GM12865 (cell line): ENCODE results near the gene ZMYM2.

Experiments used
- DNase-seq: peaks from one replicate; pipeline ENCODE4 v3.0.0; 2010; ENCODE audit warnings: low read depth
- H3K4me3 ChIP-seq: 2 replicates; pipeline ENCODE4 v1.5.1; 2011; ENCODE audit warnings: mild to moderate bottlenecking, low read depth, low read length, control low read depth
- CTCF ChIP-seq: IDR thresholded peaks from 2 replicates; pipeline ENCODE4 v1.5.1; 2011; ENCODE audit warnings: low read length, control low read depth, low read depth, inconsistent platforms; ENCODE audit not compliant: insufficient read depth; ENCODE audit errors: missing control alignments

The ZMYM2 gene

GRCh38 chr13:19955873-19956559 is 2.5 kb upstream of the ZMYM2 start:
- TF ChIP-seq CTCF: no peak
- H3K4me3 ChIP-seq: no peak overlapping the region
- DNase-seq: no peak

GRCh38 chr13:19957320-19958154 is 990 bp upstream of the ZMYM2 start:
- peak; percentile 57 for TF ChIP-seq CTCF
- peak overlapping the region; percentile 77 for H3K4me3 ChIP-seq
- peak; percentile 95 for DNase-seq

GRCh38 chr13:19959141-19959830 is 759 bp downstream of the ZMYM2 start:
- peak overlapping the region; percentile 79 for H3K4me3 ChIP-seq
- peak; percentile 78 for DNase-seq
- TF ChIP-seq CTCF: peak; percentile 6

GRCh38 chr13:19959831-19960652 is 1.5 kb downstream of the ZMYM2 start:
- peak overlapping the region; percentile 79 for H3K4me3 ChIP-seq
- peak; percentile 95 for DNase-seq
- TF ChIP-seq CTCF: peak; percentile 78

GRCh38 chr13:19960653-19960976 is 2.1 kb downstream of the ZMYM2 start:
- no peak for TF ChIP-seq CTCF
- peak; percentile 34 for DNase-seq
- H3K4me3 ChIP-seq: peak overlapping the region; percentile 79

- no peak for DNase-seq
- peak overlapping the region; percentile 79 for H3K4me3 ChIP-seq
- no peak for TF ChIP-seq CTCF
Observed at GRCh38 chr13:19961489-19961888, 3.0 kb downstream of the ZMYM2 start.
